Measurements from ENCODE around the gene TMEM106B.
A peak's percentile ranks its signal among the peaks of the same experiment; 100 is the strongest.
"Not testable (repeated sequence)": the region's sequence is repeated elsewhere in the genome, so short reads cannot be mapped to it uniquely, and the experiment has no call there.

Gene TMEM106B

DNA sequence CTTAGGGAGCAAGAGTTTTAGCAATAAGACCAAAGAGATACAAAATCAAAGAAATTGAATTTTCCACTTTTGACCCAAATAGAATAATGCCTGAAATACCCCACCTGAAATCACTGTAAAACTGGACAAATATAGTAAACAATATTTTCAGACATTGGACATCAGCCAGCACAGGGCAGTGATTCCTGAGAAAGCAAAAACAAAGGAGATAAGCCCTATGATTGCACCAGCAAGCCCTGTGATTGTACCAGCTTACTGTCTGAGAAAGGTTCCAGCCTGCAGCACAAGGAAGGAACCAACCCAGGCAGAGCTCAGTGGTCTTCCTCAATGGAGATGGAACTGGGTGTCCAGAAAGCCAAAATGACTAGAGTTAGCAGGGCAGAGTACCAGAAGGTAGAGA is 10.3 kb downstream of the TMEM106B start:
- Histone ChIP-seq H3K9me3 (ENCODE audit: insufficient read depth, low read depth, low read length) (no peaks in the 10 kb centered on the region), H3K9ac (ENCODE audit: low read depth, low read length, poor library complexity, severe bottlenecking) (no peak overlapping the region), H3K79me2 (ENCODE audit: insufficient read depth, low read length) (no peaks in the 10 kb centered on the region), H4K20me1 (ENCODE audit: insufficient read depth, low read length, poor library complexity, severe bottlenecking) (no peaks in the 10 kb centered on the region), H3K4me1 (ENCODE audit: insufficient read depth, low read length, poor library complexity, severe bottlenecking) (peaks cover 15% of the 10 kb centered on the region), H3K27me3 (ENCODE audit: insufficient read depth, low read length, poor library complexity, severe bottlenecking) (no peaks in the 10 kb centered on the region), H2AFZ (ENCODE audit: low read length) (no peak overlapping the region), H3K9me2 (replicated peaks; ENCODE audit: low read depth, low read length) (no peaks in the 10 kb centered on the region), H3K4me2 (ENCODE audit: low read depth, low read length, poor library complexity, severe bottlenecking) (no peak overlapping the region), H3K4me3 (ENCODE audit: low read length, poor library complexity, severe bottlenecking) (no peak overlapping the region), H3F3A (ENCODE audit: low read depth) (no peaks in the 10 kb centered on the region), H3K36me3 (ENCODE audit: insufficient read depth, low read length) (no peaks in the 10 kb centered on the region)
- TF ChIP-seq, protein P1, sequence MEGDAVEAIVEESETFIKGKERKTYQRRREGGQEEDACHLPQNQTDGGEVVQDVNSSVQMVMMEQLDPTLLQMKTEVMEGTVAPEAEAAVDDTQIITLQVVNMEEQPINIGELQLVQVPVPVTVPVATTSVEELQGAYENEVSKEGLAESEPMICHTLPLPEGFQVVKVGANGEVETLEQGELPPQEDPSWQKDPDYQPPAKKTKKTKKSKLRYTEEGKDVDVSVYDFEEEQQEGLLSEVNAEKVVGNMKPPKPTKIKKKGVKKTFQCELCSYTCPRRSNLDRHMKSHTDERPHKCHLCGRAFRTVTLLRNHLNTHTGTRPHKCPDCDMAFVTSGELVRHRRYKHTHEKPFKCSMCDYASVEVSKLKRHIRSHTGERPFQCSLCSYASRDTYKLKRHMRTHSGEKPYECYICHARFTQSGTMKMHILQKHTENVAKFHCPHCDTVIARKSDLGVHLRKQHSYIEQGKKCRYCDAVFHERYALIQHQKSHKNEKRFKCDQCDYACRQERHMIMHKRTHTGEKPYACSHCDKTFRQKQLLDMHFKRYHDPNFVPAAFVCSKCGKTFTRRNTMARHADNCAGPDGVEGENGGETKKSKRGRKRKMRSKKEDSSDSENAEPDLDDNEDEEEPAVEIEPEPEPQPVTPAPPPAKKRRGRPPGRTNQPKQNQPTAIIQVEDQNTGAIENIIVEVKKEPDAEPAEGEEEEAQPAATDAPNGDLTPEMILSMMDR (conservative IDR thresholded peaks at IDR 0.05; ENCODE audit: low read length): no peak
- TF ChIP-seq EZH2phosphoT487 (IDR thresholded peaks at IDR 0.05; ENCODE audit: borderline replicate concordance): no peak

DNA sequence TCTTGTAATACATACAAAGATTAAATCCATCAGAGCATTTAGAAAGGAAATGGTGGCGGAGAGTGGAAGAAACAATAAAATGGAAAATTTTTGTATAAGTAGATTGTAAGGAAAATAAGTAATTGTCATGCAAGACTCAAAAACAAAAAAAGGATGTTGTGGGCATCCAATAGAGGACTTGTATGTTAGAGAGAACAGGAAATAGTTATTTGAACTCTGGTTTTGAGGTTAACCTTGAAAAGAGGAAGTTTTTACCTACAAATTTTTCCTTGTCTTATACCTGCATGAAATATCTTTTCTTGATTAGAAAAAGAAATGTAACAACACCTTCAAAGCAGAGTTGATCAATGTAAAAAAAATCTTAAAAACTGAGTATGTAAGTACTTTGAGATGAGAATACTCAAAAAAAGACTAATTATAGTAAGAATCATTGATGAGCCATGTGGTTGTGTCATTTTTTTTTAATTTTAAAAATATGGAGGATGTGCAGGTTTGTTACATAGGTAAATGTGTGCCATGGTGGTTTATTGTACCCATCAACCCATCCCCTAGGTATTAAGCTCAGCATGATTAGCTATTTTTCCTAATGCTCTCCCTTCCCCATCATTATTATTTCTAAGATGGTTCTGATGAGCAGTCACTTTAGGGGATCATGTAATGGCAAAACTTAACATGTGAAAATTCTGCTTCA is 11.9 kb downstream of the TMEM106B start:
- Histone ChIP-seq H3K4me3 (ENCODE audit: low read length, poor library complexity, severe bottlenecking) (peak overlapping the region; percentile 16), H2AFZ (ENCODE audit: low read length) (no peak overlapping the region), H3K4me2 (ENCODE audit: low read depth, low read length, poor library complexity, severe bottlenecking) (peak overlapping the region; percentile 36), H3K9ac (ENCODE audit: low read depth, low read length, poor library complexity, severe bottlenecking) (no peak overlapping the region), H3K27me3 (ENCODE audit: insufficient read depth, low read length, poor library complexity, severe bottlenecking) (no peaks in the 10 kb centered on the region), H3K79me2 (ENCODE audit: insufficient read depth, low read length) (no peaks in the 10 kb centered on the region), H4K20me1 (ENCODE audit: insufficient read depth, low read length, poor library complexity, severe bottlenecking) (no peaks in the 10 kb centered on the region), H3K9me2 (replicated peaks; ENCODE audit: low read depth, low read length) (no peaks in the 10 kb centered on the region), H3K36me3 (ENCODE audit: insufficient read depth, low read length) (no peaks in the 10 kb centered on the region), H3K9me3 (ENCODE audit: insufficient read depth, low read depth, low read length) (no peaks in the 10 kb centered on the region), H3F3A (ENCODE audit: low read depth) (no peaks in the 10 kb centered on the region), H3K4me1 (ENCODE audit: insufficient read depth, low read length, poor library complexity, severe bottlenecking) (peaks cover 15% of the 10 kb centered on the region)
- TF ChIP-seq, protein P1 (conservative IDR thresholded peaks at IDR 0.05; ENCODE audit: low read length): no peak
- TF ChIP-seq EZH2phosphoT487 (IDR thresholded peaks at IDR 0.05; ENCODE audit: borderline replicate concordance): 0 out of 2 replicates have a peak, but pooled peaks have one; percentile 37

DNA sequence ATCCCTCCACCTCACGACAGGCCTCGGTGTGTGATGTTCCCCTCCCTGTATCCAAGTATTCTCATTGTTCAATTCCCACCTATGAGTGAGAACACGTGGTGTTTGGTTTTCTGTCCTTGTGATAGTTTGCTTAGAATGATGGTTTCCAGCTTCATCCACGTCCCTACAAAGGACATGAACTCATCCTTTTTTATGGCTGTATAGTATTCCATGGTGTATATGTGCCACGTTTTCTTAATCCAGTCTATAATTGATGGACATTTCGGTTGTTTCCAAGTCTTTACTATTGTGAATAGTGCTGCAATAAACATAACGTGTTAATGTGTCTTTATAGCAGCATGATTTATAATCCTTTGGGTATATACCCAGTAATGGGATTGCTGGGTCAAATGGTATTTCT is 13.9 kb downstream of the TMEM106B start:
- H3K9me3 ChIP-seq (ENCODE audit: insufficient read depth, low read depth, low read length); H3K4me2 ChIP-seq (ENCODE audit: low read depth, low read length, poor library complexity, severe bottlenecking); H3K36me3 ChIP-seq (ENCODE audit: insufficient read depth, low read length); H3K9me2 ChIP-seq (replicated peaks; ENCODE audit: low read depth, low read length); H3K9ac ChIP-seq (ENCODE audit: low read depth, low read length, poor library complexity, severe bottlenecking); H3F3A ChIP-seq (ENCODE audit: low read depth); H2AFZ ChIP-seq (ENCODE audit: low read length); H3K27me3 ChIP-seq (ENCODE audit: insufficient read depth, low read length, poor library complexity, severe bottlenecking); H3K4me3 ChIP-seq (ENCODE audit: low read length, poor library complexity, severe bottlenecking); H4K20me1 ChIP-seq (ENCODE audit: insufficient read depth, low read length, poor library complexity, severe bottlenecking); H3K79me2 ChIP-seq (ENCODE audit: insufficient read depth, low read length): not testable (repeated sequence)
- H3K4me1 ChIP-seq (ENCODE audit: insufficient read depth, low read length, poor library complexity, severe bottlenecking): peaks cover 15% of the 10 kb centered on the region

DNA sequence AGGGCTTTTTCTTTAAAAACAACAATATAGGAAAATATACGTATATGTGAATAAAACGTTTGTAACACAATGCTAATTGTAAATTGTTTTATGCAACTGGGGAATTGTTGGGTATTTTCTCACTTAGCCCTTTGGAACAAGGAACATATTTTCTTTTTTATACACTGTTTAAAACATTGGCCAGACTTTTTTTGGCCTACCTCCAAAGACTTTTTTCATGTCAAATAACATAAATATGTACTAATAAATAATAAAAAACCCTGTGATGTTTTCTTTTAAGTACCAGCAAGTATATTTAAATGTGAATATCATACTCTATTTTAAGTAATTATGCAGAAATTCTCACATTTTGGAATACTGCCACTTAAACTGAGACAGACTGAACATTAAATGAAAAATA is 15.7 kb downstream of the TMEM106B start:
- H3K4me2 ChIP-seq (ENCODE audit: low read depth, low read length, poor library complexity, severe bottlenecking): no peak overlapping the region
- no peaks in the 10 kb centered on the region for H4K20me1 ChIP-seq (ENCODE audit: insufficient read depth, low read length, poor library complexity, severe bottlenecking)
- H3K4me3 ChIP-seq (ENCODE audit: low read length, poor library complexity, severe bottlenecking): no peak overlapping the region
- no peak overlapping the region for H3K9ac ChIP-seq (ENCODE audit: low read depth, low read length, poor library complexity, severe bottlenecking)
- TF ChIP-seq EZH2phosphoT487 (IDR thresholded peaks at IDR 0.05; ENCODE audit: borderline replicate concordance): no peak
- TF ChIP-seq, protein P1 (conservative IDR thresholded peaks at IDR 0.05; ENCODE audit: low read length): no peak
- H3K27me3 ChIP-seq (ENCODE audit: insufficient read depth, low read length, poor library complexity, severe bottlenecking): no peaks in the 10 kb centered on the region
- H2AFZ ChIP-seq (ENCODE audit: low read length): no peak overlapping the region
- no peaks in the 10 kb centered on the region for H3K79me2 ChIP-seq (ENCODE audit: insufficient read depth, low read length)
- H3F3A ChIP-seq (ENCODE audit: low read depth): no peaks in the 10 kb centered on the region
- peaks cover 15% of the 10 kb centered on the region for H3K4me1 ChIP-seq (ENCODE audit: insufficient read depth, low read length, poor library complexity, severe bottlenecking)
- no peaks in the 10 kb centered on the region for H3K9me3 ChIP-seq (ENCODE audit: insufficient read depth, low read depth, low read length)
- H3K36me3 ChIP-seq (ENCODE audit: insufficient read depth, low read length): peaks cover 6% of the 10 kb centered on the region; the same call in 1 of the 2 replicates
- no peaks in the 10 kb centered on the region for H3K9me2 ChIP-seq (replicated peaks; ENCODE audit: low read depth, low read length)

Data from Loucy (cell line).